GM23338 (cell line): ENCODE measurements around the gene DNAJC1. TPM values are rescaled to one million over a fixed set of nuclear protein-coding genes. Genes with fewer than 3 reads are reported as not detected.

Experiments used
- ATAC-seq: fragments of 200-7000 bp; cut with Tn5 transposase; 3 replicates; pipeline ENCODE4 v1.9.1; 2020
- DNase-seq: peaks from one replicate; pipeline ENCODE4 v3.0.0-alpha.2; 2015; ENCODE audit warnings: low spot score
- H2AFZ ChIP-seq: fragments of 200-600 bp; sonication (generic); 2 replicates; pipeline ENCODE4 v1.8.0; 2016; ENCODE audit warnings: antibody characterized with exemption, mild to moderate bottlenecking, moderate library complexity
- H3F3A ChIP-seq: fragments of 200-600 bp; sonication (generic); replicated peaks from 2 replicates; pipeline ENCODE4 v1.8.0; 2017; ENCODE audit warnings: antibody characterized with exemption, mixed run types, low read depth
- H3K27ac ChIP-seq: fragments of 200-600 bp; sonication (generic); 2 replicates; pipeline ENCODE4 v1.6.1; 2016; ENCODE audit warnings: low read depth
- H3K27me3 ChIP-seq: fragments of 200-600 bp; sonication (generic); 2 replicates; pipeline ENCODE4 v1.8.0; 2016; ENCODE audit warnings: mild to moderate bottlenecking, mixed run types, moderate library complexity; ENCODE audit not compliant: insufficient read depth
- H3K36me3 ChIP-seq: fragments of 200-600 bp; sonication (generic); 2 replicates; pipeline ENCODE4 v1.8.0; 2016; ENCODE audit warnings: mild to moderate bottlenecking; ENCODE audit not compliant: insufficient read depth
- H3K4me1 ChIP-seq: fragments of 200-600 bp; sonication (generic); 2 replicates; pipeline ENCODE4 v1.8.0; 2016; ENCODE audit warnings: mild to moderate bottlenecking, moderate library complexity; ENCODE audit not compliant: insufficient read depth
- H3K4me2 ChIP-seq: fragments of 200-600 bp; sonication (generic); 2 replicates; pipeline ENCODE4 v1.7.1; 2017; ENCODE audit warnings: mixed run types
- H3K4me3 ChIP-seq: fragments of 200-600 bp; sonication (generic); 2 replicates; pipeline ENCODE4 v1.6.1; 2016; ENCODE audit warnings: mixed run types
- H3K79me2 ChIP-seq: fragments of 200-600 bp; sonication (generic); replicated peaks from 2 replicates; pipeline ENCODE4 v1.8.0; 2017; ENCODE audit warnings: mild to moderate bottlenecking; ENCODE audit not compliant: insufficient read depth
- H3K9me2 ChIP-seq: fragments of 200-600 bp; sonication (generic); 2 replicates; pipeline ENCODE4 v1.8.0; 2017; ENCODE audit not compliant: insufficient read depth
- H4K20me1 ChIP-seq: fragments of 200-600 bp; sonication (generic); replicated peaks from 2 replicates; pipeline ENCODE4 v1.8.0; 2017; ENCODE audit warnings: mild to moderate bottlenecking; ENCODE audit not compliant: insufficient read depth
- H3K27ac Mint-ChIP-seq: 2 replicates; pipeline ENCODE4 v1.8.0; 2020; ENCODE audit warnings: inconsistent platforms, mild to moderate bottlenecking, moderate library complexity, mixed read lengths
- H3K27me3 Mint-ChIP-seq: 3 replicates; pipeline ENCODE4 v1.8.0; 2022; ENCODE audit warnings: low read depth, mild to moderate bottlenecking, moderate library complexity, mixed read lengths, inconsistent platforms; ENCODE audit not compliant: insufficient read depth, poor library complexity
- H3K36me3 Mint-ChIP-seq: 3 replicates; pipeline ENCODE4 v1.8.0; 2021; ENCODE audit warnings: low read depth, mild to moderate bottlenecking, inconsistent platforms, moderate library complexity, mixed read lengths
- H3K4me1 Mint-ChIP-seq: 3 replicates; pipeline ENCODE4 v1.8.0; 2020; ENCODE audit warnings: mild to moderate bottlenecking, inconsistent platforms, mixed read lengths
- H3K4me3 Mint-ChIP-seq: 3 replicates; pipeline ENCODE4 v1.8.0; 2021; ENCODE audit warnings: moderate library complexity, mild to moderate bottlenecking, inconsistent platforms, mixed read lengths
- H3K9me3 Mint-ChIP-seq: 3 replicates; pipeline ENCODE4 v1.8.0; 2020; ENCODE audit warnings: moderate library complexity, mild to moderate bottlenecking, inconsistent platforms, mixed read lengths
- EZH2 ChIP-seq: fragments of 200-600 bp; sonication (generic); IDR thresholded peaks from one replicate; pipeline ENCODE4 v1.8.0; 2017; ENCODE audit warnings: antibody characterized with exemption, mild to moderate bottlenecking, low read depth; ENCODE audit not compliant: unreplicated experiment
- EZH2phosphoT487 ChIP-seq: fragments of 200-600 bp; sonication (generic); IDR thresholded peaks from one replicate; pipeline ENCODE4 v1.8.1; 2018; ENCODE audit warnings: antibody characterized with exemption; ENCODE audit not compliant: unreplicated experiment
- ZNF462 ChIP-seq: fragments of 250-450 bp; sonication (Bioruptor Pico); IDR thresholded peaks from 2 replicates; pipeline ENCODE4 v1.5.0; 2020; ENCODE audit warnings: mild to moderate bottlenecking, moderate library complexity
- polyA plus RNA-seq: library from polyadenylated mRNA; unstranded; fragments of >200 nt; fragmentation: Nextera tagmentation; extraction: Ambion mirVana; gene quantifications from 2 replicates; pipeline ENCODE4 v1.2.1, GENCODE V29; 2016
- total RNA-seq: library from RNA; depleted of rRNA; stranded (reverse); fragments of >200 nt; shearing (Covaris generic); gene quantifications from 2 replicates; pipeline ENCODE4 v1.2.3, GENCODE V29; 2014

Gene DNAJC1
- total and polyA plus RNA-seq, 2 experiments from 2014 or later: 38.6 to 45.3 TPM

GRCh38 chr10:22043327-22043633 lies 39.8 kb upstream of the DNAJC1 start:
- peak overlapping the region; percentile 94 for H3K27ac Mint-ChIP-seq
- Histone ChIP-seq H3K79me2 (no peaks in the 10 kb centered on the region), H3K4me2 (no peak overlapping the region), H3K4me1 (peaks cover 11% of the 10 kb centered on the region), H4K20me1 (no peaks in the 10 kb centered on the region), H3K27me3 (no peaks in the 10 kb centered on the region), H3F3A (no peaks in the 10 kb centered on the region), H3K36me3 (no peaks in the 10 kb centered on the region), H3K9me2 (no peaks in the 10 kb centered on the region), H3K27ac (no peak overlapping the region), H3K4me3 (no peak overlapping the region), H2AFZ (peak overlapping the region; percentile 80)
- H3K36me3 Mint-ChIP-seq: peaks cover 8% of the 10 kb centered on the region; the same call in 2 of the 3 replicates
- no peaks in the 10 kb centered on the region for H3K27me3 Mint-ChIP-seq
- ATAC-seq (no peak; the same call in 2 of the 3 replicates), DNase-seq (no peak)
- peaks cover 17% of the 10 kb centered on the region for H3K4me1 Mint-ChIP-seq
- H3K4me3 Mint-ChIP-seq: no peak overlapping the region
- TF ChIP-seq EZH2: no peak
- peaks cover 8% of the 10 kb centered on the region for H3K9me3 Mint-ChIP-seq

GRCh38 chr10:22042557-22043326 lies 39.2 kb upstream of the DNAJC1 start:
- Mint-ChIP-seq H3K27ac (peak overlapping the region; percentile 94), H3K4me1 (peaks cover 17% of the 10 kb centered on the region), H3K36me3 (peaks cover 5% of the 10 kb centered on the region; the same call in 2 of the 3 replicates), H3K9me3 (peaks cover 5% of the 10 kb centered on the region), H3K4me3 (peak overlapping the region; percentile 9; the same call in 1 of the 3 replicates), H3K27me3 (no peaks in the 10 kb centered on the region)
- Histone ChIP-seq H3K4me3 (no peak overlapping the region), H2AFZ (peak overlapping the region; percentile 80), H3F3A (no peaks in the 10 kb centered on the region), H3K27ac (no peak overlapping the region), H4K20me1 (no peaks in the 10 kb centered on the region), H3K4me2 (no peak overlapping the region), H3K4me1 (peaks cover 11% of the 10 kb centered on the region), H3K27me3 (no peaks in the 10 kb centered on the region), H3K79me2 (no peaks in the 10 kb centered on the region), H3K36me3 (no peaks in the 10 kb centered on the region), H3K9me2 (no peaks in the 10 kb centered on the region)
- ATAC-seq: peak; percentile 95
- peak; percentile 48 for DNase-seq
- no peak for TF ChIP-seq EZH2phosphoT487
- peak; percentile 51; the same call in 1 of the 2 replicates for TF ChIP-seq ZNF462 (CRISPR knock-in tag)
